NCI-H69 (cell line): ENCODE data around the gene JAKMIP2.

ENCODE experiments used
- DNase-seq: peaks from one replicate; lab custom pipeline; 2025; lab: John Stamatoyannopoulos, UW

JAKMIP2 gene

DNA sequence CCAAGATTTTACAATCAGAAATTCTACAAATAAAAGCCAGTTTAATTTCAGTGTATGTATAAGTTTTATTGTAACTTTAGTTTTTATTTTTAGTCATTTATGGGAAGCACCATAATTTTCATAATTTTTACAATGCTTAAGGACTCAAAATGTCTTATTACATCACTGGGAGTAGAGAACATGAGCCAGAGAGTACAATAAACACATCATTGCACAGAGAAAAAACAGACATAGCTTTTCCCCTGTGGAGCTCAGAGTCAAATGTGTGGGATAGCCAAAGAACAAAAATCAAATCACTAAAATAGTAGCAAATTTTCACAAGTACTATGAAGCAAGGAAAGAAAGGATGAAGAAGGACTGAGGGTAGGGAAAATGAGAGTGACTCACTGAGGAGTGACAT is 5.5 kb upstream of the JAKMIP2 start:
- no peak for DNase-seq

GRCh38 chr5:147786142-147786541 is 3.6 kb upstream of the JAKMIP2 start:
- DNase-seq = no peak

DNA sequence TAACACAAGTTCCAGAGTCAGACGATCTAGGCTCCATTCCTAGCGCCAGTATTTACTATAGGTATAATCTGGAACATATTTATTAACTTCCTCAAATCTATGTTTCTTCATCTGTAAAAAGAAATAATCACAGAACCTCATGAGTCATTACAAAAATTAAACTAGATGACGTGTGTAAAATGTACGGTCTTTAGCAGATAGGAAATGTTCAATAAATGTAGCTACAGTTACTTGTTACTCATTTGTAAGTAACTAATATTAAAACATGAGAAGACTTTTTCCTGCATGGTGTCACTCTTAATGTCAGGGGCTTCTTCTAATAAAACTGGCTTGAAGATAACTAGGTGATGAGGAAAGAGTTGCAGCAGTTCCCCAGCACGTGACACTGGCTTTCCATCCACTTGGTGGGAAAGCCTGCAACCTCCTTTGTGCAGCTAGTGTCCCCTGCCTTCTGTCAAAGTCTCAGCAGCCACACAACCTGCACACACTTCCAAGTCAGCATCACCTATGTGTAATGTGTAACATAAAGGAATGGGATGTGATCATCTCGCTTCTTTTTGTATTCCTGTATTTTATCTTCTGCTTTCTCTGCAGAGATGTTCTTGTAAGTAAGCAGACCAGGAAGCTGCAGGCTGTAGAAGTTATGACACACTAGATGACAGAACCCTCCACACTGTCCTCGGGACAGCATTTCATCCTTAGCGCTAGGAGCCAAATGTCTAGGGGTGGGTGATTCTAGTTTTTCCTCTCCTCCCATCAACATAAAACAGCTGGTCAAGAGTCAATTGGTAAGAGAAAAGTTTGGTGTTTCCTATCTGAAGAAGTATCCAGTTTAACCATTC is 1.8 kb upstream of the JAKMIP2 start:
- DNase-seq = no peak

GRCh38 chr5:147780924-147781573 is 1.5 kb downstream of the JAKMIP2 start:
- DNase-seq = peak; percentile 60

DNA sequence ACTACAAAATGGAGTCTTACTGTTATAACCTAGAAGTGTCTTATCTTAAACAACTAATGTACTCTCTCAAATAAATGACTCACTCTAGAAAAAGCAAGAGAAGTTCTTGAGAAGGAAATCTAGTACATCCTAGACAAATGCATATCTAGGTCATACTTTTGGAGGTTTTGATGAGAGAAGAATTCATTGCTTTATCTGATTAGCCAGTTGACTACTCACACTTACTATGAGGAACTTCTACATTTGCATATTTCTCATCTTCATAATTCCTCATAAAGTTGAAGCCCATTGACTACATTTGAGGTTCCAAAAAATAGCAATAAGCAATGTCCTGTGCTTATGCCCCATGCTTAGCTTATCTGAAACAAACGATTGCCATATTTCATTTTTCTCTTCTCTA is 2.8 kb downstream of the JAKMIP2 start:
- DNase-seq = no peak

DNA sequence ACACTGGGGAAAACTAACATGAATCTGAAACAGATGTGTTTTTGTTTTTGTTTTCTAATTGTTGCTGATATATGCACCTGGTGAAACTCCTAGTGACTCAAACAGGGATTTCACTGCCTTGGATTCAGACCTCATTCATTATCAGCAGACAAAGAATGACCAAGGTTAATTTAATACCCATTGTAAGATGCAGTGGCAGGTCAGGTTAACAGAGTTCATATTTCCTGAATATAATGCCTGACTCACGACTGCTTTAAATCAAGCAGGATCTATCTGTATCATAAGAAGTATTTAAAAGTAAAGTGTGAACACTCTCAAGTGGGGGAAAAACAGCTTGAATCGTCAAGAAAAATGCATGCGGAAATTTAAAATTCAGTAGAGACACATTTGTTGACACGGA is 5.5 kb downstream of the JAKMIP2 start:
- DNase-seq = no peak

GRCh38 chr5:147773587-147773986 is 8.9 kb downstream of the JAKMIP2 start:
- DNase-seq = no peak

DNA sequence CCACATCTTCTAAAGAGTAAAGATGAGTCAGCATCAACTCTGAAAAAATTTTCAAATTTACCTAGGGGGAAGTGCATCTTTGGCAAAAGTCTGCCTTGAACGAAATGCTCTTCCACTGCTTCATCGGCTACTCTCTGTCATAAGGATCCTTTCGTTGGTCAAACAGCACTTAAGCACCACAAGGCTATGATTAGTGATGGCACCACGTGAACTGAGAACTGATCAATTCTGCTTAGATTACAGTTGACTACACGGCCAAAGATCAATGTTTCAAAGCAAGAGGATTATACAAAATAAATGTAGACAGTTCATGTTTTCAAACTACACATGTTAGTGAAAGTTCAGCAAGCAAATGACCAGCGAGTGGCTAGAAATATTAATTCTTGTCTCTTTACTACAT is 9.4 kb downstream of the JAKMIP2 start:
- DNase-seq = no peak

GRCh38 chr5:147767048-147767447 is 15.5 kb downstream of the JAKMIP2 start:
- DNase-seq = peak; percentile 69

- DNase-seq = no peak
Measured at GRCh38 chr5:147763791-147764525, 18.6 kb downstream of the JAKMIP2 start.

GRCh38 chr5:147760086-147760875 is 22.2 kb downstream of the JAKMIP2 start:
- DNase-seq = peak; percentile 77

DNA sequence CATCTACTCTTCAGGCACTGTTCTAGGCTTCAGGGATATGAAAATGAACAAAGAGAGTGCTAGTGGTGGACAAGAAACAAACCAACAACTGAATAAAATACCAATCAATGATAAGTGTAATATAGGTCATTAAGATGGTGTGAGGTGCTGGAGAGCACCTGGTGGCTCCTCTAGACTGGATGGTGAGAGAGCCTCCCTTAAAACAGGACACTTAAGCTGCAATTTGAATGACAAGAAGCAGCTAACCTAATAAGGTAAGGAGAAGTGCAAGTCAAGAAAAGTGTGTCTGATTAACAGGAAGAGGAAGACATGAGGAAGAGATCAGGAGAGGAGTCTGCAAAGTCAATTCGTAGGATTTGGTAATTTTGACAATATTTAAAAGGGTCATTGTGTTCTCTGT is 23.1 kb downstream of the JAKMIP2 start:
- no peak for DNase-seq

DNA sequence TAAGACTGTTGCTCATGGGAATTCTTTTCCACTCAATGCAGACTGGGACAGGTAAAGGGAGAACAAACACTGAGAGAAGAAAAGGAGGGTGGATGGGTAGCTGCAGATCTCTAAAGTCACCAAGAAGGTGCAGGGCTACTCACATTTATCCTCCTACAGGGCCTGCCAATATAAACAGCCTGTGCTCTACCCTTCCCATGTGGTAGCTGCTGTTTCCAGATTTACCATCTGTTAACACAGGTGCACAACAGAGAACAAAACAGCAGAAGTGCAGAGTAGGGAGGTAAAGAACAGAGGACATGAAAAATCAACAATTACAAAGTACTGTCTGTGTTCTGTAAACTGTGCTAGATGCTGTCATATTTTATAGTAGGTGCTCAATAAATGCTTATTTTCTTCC is 26.0 kb downstream of the JAKMIP2 start:
- peak; percentile 98 for DNase-seq

DNA sequence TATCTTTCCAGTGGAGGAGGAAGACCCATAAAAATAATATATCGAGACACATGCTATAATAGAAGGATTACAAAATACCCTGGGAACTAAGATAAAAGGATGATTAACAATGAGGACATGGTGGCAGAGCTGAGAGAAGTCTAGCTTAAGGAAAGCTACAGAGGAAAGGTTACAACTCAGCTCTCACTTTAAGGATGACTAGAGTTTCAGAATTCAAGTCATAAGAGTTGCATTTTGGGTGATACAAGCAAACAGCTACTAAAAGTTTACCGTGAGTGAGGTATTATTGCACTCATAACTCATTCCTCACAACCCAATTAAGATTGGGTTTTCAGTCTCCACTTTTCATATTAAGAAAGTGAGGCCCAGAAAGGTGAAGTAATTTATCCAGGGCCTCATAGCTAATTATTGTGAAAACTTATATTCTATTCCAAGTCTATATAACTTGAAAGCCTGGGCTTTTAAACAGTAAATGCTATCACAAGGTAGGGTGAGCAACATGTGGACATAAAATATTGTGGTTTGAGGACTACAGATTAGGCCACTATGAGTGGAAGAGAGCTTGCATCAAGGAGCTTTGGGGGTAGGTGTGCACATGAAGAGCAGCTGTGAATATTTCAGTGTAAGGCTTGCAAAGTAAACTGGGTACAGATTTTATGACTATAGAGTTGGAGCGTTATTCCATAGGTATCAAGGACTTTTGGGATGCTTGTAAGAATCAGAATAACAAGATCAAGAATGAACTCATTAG is 28.0 kb downstream of the JAKMIP2 start:
- DNase-seq = peak; percentile 53

- DNase-seq = no peak
Measured at GRCh38 chr5:147753765-147754164, 28.8 kb downstream of the JAKMIP2 start.

DNA sequence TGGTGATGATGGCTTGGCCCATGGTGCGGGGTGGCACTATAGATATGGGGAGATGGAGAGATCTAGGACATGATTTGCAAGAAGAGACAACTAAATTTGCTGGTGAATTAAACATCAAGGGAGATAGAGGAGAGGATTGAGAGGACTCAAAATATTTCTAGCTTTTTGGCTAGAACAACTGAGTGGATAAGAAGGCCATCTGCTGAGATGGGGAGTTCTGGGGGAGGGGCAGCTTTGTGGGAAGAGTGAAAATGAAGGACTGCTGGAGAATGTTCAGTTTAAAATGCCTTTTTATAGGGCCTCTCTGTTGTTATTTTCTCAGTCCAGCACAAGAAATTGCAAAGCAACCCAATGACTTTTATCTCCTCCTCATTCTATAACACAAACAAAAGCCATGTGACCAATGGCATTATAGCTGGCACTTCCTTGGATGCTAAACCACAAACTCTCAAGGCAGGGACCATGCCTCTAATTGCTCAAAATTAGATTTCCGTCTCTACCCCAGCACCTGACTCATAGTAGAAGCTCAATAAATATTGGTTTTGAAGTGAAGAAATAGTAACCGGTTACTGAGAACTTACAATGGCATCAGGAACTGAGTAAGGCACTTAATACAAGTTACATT is 29.8 kb downstream of the JAKMIP2 start:
- no peak for DNase-seq

DNA sequence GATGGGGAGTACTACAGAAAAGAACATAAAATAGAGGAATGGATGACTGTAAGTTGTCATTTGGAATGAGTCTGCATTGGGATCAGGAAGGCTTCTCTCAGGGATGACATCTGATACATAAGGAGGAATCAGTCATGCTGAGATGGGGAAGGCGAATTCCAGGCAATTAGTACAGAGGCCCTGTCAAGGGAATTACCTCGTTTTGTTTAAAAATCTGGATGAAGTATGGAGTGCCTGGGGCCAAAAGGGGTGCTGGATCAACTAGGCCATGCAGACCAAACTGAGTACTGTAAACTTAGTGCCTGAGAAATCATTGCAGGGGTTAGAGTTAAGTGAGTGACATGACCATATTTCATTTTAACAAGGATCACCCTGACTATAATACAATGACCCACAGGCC is 30.5 kb downstream of the JAKMIP2 start:
- DNase-seq = peak; percentile 96

DNA sequence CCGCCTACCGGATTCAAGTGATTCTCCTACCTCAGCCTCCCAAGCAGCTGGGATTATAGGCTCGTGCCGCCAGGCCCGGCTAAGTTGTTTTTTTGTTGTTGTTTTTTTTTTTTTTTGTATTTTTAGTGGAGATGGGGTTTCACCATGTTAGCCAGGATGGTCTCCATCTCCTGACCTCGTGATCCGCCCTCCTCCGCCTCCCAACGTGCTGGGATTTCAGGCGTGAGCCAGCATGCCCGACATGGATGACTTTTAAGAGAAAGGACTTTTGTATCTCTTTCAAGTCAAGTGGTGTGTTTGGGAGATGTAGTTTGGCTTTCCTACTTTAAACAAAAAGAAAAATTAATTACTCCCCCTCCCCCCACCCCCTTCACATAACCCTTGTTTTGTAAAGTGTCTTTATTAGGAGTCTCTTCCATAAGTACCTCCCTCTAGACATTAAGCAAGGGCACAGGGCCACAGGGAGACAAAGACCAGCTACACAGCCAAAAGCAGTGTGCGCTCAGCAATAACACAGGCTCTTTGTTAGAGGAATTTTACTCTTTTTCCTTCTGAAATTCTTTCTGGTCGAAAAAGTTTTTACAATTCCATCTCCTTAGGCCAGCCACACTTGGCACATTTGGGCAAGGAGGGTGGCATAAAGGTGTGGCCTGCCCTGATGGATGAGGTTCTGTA is 31.2 kb downstream of the JAKMIP2 start:
- DNase-seq = peak; percentile 86

DNA sequence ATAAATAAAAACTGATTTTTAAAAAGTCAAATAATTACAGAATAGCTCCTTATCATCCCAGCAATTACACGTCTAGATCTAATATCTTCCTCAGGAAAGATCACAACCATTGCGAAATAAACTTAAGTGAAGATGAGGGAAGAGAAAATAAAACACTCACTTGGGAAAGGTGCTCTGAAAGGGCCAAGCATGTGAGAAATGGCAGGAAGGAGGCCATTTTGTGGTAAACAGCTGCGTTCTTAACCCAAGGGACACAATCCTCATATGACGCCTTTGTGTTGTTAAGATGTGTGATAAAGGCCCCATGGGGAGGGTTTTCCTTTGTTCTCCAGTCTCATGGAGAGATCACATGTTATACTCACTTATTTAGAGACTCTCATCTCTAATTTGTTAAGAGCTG is 32.5 kb downstream of the JAKMIP2 start:
- peak; percentile 93 for DNase-seq

DNA sequence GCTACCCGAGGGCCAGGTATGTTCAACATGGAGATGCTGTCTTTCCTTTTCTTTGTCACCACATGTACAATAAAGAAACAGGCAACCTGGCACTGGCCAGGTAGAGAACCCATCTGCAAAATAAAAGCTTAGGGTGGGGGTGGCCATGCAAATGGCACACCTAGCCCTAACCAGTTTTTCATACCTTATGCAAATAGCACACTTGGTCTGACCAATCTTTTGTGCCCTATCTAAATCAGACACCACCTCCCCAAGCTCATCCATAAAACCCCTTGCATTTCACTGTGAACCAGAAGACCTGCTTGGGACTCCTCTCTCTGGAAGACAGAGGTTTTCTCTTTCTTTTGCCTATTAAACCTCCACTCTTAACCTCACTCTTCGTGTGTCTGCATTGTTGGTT is 33.9 kb downstream of the JAKMIP2 start:
- DNase-seq = peak; percentile 95
